Duodenal mucosa (tissue), 2 donors: ENCODE data around the gene ERN1.
A peak's percentile ranks its signal among the peaks of the same experiment; 100 is the strongest.

ENCODE experiments used
- H3K27ac ChIP-seq: one replicate; pipeline ENCODE4 v1.7.0; 2013; ENCODE audit warnings: low read depth, low read length
- H3K27me3 ChIP-seq, 2 donors: one replicate each; pipeline ENCODE4 v1.7.0; 2013; ENCODE audit warnings: low read length in 2 of 2, control low read depth in 1 of 2; ENCODE audit not compliant: insufficient read depth in 2 of 2, control insufficient read depth in 1 of 2
- H3K36me3 ChIP-seq, 2 donors: one replicate each; pipeline ENCODE4 v1.7.0; 2013; ENCODE audit warnings: low read length in 2 of 2, control low read depth in 1 of 2; ENCODE audit not compliant: insufficient read depth in 2 of 2, control insufficient read depth in 1 of 2
- H3K4me1 ChIP-seq, 2 donors: one replicate each; pipeline ENCODE4 v1.7.0; 2013; ENCODE audit warnings: low read length in 2 of 2, control low read depth in 1 of 2; ENCODE audit not compliant: insufficient read depth in 2 of 2, control insufficient read depth in 1 of 2
- H3K4me3 ChIP-seq, 2 donors: one replicate each; pipeline ENCODE4 v1.7.0; 2013; ENCODE audit warnings: low read length in 2 of 2, low read depth in 1 of 2
- H3K9ac ChIP-seq, 2 donors: one replicate each; pipeline ENCODE4 v1.7.0; 2013; ENCODE audit warnings: low read length in 2 of 2, low read depth in 1 of 2
- H3K9me3 ChIP-seq, 2 donors: one replicate each; pipeline ENCODE4 v1.7.0; 2013; ENCODE audit warnings: low read length in 2 of 2, control low read depth in 1 of 2; ENCODE audit not compliant: control insufficient read depth in 1 of 2

ERN1 gene

GRCh38 chr17:64061178-64061898 lies 68.6 kb downstream of the ERN1 start:
- no peaks in the 10 kb centered on the region for H3K9me3 ChIP-seq
- H3K27ac ChIP-seq, result no peak overlapping the region
- H3K27me3 ChIP-seq, result no peaks in the 10 kb centered on the region
- H3K4me1 ChIP-seq, result peaks cover 42 to 55% of the 10 kb centered on the region in 2 donors
- no peak overlapping the region for H3K9ac ChIP-seq
- no peak overlapping the region for H3K4me3 ChIP-seq
- peaks cover 22 to 61% of the 10 kb centered on the region in 2 donors for H3K36me3 ChIP-seq

GRCh38 chr17:64060331-64060730 lies 69.6 kb downstream of the ERN1 start:
- Histone ChIP-seq H3K27me3 (no peaks in the 10 kb centered on the region), H3K4me3 (peak overlapping the region in 1 of 2 donors; percentile 7), H3K36me3 (peaks cover 22 to 62% of the 10 kb centered on the region in 2 donors), H3K27ac (no peak overlapping the region), H3K9ac (peak overlapping the region in 1 of 2 donors; percentile 2), H3K9me3 (no peaks in the 10 kb centered on the region), H3K4me1 (peaks cover 45 to 57% of the 10 kb centered on the region in 2 donors)

- peaks cover 39 to 51% of the 10 kb centered on the region in 2 donors for H3K4me1 ChIP-seq
- peak overlapping the region in 1 of 2 donors; percentile 7 for H3K4me3 ChIP-seq
- no peaks in the 10 kb centered on the region for H3K9me3 ChIP-seq
- no peaks in the 10 kb centered on the region for H3K27me3 ChIP-seq
- H3K36me3 ChIP-seq, result peaks cover 20 to 62% of the 10 kb centered on the region in 2 donors
- peak overlapping the region in 1 of 2 donors; percentile 2 for H3K9ac ChIP-seq
- H3K27ac ChIP-seq, result peak overlapping the region; percentile 15
Observed at GRCh38 chr17:64059756-64060155, 70.2 kb downstream of the ERN1 start.

DNA sequence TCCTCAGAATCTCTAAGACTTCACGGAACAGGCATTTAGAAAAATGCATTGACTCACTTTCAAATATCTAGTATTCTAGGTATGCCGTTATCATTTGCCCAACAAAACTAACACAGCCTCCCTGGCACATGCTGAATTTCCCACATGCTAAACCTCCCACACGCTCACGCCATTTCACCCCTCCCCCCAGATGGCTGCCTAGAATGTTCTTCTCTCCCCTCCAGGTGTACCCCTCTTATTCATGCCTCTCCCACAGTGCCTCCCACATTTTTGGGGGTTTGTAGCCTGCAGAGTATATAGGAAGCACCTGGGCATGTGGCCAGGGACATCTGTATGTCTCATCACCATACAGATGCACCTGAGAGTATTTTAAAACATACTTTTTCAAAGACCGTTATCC lies 71.3 kb downstream of the ERN1 start:
- no peak overlapping the region for H3K9ac ChIP-seq
- no peaks in the 10 kb centered on the region for H3K9me3 ChIP-seq
- H3K4me3 ChIP-seq, result no peak overlapping the region
- H3K4me1 ChIP-seq, result peaks cover 29 to 41% of the 10 kb centered on the region in 2 donors
- peaks cover 26 to 70% of the 10 kb centered on the region in 2 donors for H3K36me3 ChIP-seq
- no peak overlapping the region for H3K27ac ChIP-seq
- no peaks in the 10 kb centered on the region for H3K27me3 ChIP-seq

DNA sequence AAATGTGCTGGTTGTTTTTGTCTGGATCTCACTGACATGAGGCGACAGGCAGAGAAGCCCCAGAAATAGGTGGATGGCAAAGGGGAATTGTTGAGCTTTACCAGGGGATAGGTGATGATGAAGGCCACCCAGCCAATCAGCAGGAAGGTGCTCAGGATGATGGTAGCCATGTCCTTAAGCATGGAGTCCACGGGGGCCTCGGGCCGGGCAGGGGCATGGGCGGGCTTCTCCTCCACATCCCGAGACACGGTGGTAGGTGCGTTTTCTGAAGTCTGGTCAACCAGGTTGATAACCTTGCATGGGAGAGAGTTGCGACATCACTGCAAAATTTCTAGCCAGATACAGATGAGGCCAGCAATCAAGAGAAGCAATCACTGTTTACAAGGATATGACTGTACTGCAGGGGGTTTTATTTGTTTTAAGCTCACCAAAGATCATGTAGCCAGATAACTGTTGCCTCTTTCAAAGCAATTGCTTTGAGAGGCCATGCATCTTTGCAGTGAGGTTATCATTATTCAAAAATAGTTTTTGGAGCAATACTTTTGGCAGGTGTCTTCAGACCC lies 72.2 kb downstream of the ERN1 start:
- Histone ChIP-seq H3K27me3 (no peaks in the 10 kb centered on the region), H3K9ac (no peak overlapping the region), H3K9me3 (no peaks in the 10 kb centered on the region), H3K36me3 (peaks cover 30 to 79% of the 10 kb centered on the region in 2 donors), H3K27ac (no peak overlapping the region), H3K4me1 (peaks cover 20 to 32% of the 10 kb centered on the region in 2 donors), H3K4me3 (no peak overlapping the region)

DNA sequence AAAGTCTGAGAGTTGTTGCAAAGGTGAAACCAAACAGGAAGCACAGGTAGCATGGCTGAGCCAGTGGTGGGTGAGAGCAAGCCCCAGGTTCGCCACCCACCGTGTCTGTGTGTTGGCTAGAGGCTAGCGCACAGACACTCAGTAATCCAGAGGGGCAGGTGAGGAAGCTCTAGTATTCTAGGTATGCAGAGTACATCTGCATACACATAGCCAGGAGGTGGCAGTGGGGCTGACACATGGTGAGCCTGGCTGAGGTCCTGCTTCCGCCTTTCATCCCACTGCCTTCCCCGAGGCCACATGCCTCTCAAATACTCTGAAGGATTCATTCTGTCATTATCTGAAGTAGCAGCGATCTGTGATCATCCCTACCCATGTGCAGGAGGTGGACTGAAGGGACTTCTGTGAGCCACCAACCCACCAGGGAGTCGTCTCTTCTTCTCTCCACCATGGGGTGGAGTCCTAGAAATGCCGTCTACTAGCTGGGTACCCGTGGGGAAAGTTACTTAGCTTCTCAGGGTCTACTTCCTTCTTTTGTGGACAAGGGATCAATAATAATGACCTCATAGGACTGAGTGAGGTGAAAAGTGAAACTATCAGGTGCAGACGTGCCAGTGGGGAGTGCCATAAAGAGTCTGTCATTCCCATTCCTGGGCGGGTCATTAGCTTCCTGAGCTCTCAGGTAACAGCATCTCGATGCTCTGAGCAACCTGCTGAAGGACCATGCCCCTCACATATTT lies 73.5 kb downstream of the ERN1 start:
- Histone ChIP-seq H3K36me3 (peaks cover 34 to 82% of the 10 kb centered on the region in 2 donors), H3K27ac (peak overlapping the region; percentile 12), H3K4me3 (no peak overlapping the region), H3K27me3 (no peaks in the 10 kb centered on the region), H3K9ac (peak overlapping the region in 1 of 2 donors; percentile 27), H3K9me3 (no peaks in the 10 kb centered on the region), H3K4me1 (peaks cover 19 to 25% of the 10 kb centered on the region in 2 donors)

GRCh38 chr17:64055183-64056142 lies 74.5 kb downstream of the ERN1 start:
- Histone ChIP-seq H3K36me3 (peaks cover 38 to 83% of the 10 kb centered on the region in 2 donors), H3K4me3 (no peak overlapping the region), H3K9me3 (no peaks in the 10 kb centered on the region), H3K27ac (no peak overlapping the region), H3K9ac (no peak overlapping the region), H3K4me1 (peaks cover 13 to 19% of the 10 kb centered on the region in 2 donors), H3K27me3 (no peaks in the 10 kb centered on the region)

DNA sequence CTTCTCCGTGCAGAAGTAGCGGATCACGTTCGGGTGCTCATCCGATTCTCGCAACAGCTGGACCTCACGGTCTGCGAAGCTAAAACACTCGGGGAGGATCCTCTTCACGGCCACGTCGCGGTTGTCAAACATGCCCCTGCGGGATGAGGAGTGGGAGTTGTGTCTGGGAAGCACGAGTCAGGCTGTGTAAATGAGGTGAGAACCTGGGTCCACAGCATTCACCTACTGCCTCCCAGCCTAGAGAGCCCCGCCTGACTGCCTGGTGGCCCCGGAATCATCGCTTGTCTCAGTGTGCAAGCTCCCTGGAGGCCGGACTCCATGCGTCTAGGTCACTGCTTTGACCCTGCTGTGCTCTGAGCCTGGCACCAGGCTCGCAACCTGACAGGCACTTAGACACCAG lies 75.6 kb downstream of the ERN1 start:
- Histone ChIP-seq H3K4me1 (peaks cover 6 to 12% of the 10 kb centered on the region in 2 donors), H3K9ac (no peak overlapping the region), H3K4me3 (no peak overlapping the region), H3K27ac (no peak overlapping the region), H3K27me3 (no peaks in the 10 kb centered on the region), H3K36me3 (peaks cover 49 to 84% of the 10 kb centered on the region in 2 donors), H3K9me3 (no peaks in the 10 kb centered on the region)

DNA sequence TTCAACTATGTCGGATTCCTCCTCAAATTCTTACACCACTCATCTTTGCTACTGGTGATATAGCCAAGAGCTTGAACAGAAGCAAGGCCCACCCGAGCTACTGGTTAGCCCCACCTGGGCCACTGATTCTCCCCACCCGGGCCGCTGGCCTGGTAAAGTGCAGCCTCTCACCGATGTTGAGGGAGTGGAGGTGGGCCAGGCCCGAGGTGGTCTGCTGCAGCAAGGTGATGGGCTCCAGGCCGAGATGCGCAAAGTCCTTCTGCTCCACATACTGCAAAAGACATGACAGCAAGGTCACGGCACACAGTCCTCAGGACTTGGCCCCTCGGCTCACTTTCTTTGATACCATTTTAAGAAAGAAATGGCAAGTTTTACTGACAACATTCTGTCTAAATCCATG lies 76.8 kb downstream of the ERN1 start:
- H3K27ac ChIP-seq, result no peak overlapping the region
- H3K36me3 ChIP-seq, result peaks cover 49 to 87% of the 10 kb centered on the region in 2 donors
- no peak overlapping the region for H3K9ac ChIP-seq

More for the DNA sequence above, 76.8 kb downstream of the ERN1 start:
- peaks cover 6 to 12% of the 10 kb centered on the region in 2 donors for H3K4me1 ChIP-seq
- H3K27me3 ChIP-seq, result no peaks in the 10 kb centered on the region
- H3K4me3 ChIP-seq, result no peak overlapping the region
- no peaks in the 10 kb centered on the region for H3K9me3 ChIP-seq
